HepG2 (cell line): ENCODE results near the gene HYCC2. TPM values are rescaled to one million over a fixed set of nuclear protein-coding genes. Genes with fewer than 3 reads are reported as not detected.

ENCODE experiments used
- ATAC-seq: fragments of 200-7000 bp; cut with Tn5 transposase; 3 replicates; pipeline ENCODE4 v1.9.1; 2020; ENCODE audit warnings: mild to moderate bottlenecking, moderate library complexity
- BruUV-seq: library from RNA; stranded (reverse); fragments of 400-500 nt; replicated peaks from 2 replicates; lab custom pipeline; 2021; lab: Mats Ljungman, UMichigan
- CTCF ChIA-PET: fragments of 300-600 bp; formaldehyde crosslinking; extraction: SDS; loops from one replicate; lab custom pipeline; 2021; ENCODE audit warnings: low total read pairs, inconsistent platforms, low intra/inter-chr PET ratio; lab: Yijun Ruan, JAX
- POLR2A ChIA-PET: fragments of 350-600 bp; sonication (Branson Sonifier 250); formaldehyde crosslinking; loops from one replicate; lab custom pipeline; 2020; ENCODE audit warnings: antibody characterized with exemption, inconsistent platforms; lab: Yijun Ruan, JAX
- DNase-seq: peaks from one replicate; pipeline ENCODE4 v3.0.0-alpha.2; 2015; ENCODE audit warnings: low spot score
- FAIRE-seq: peaks from 3 replicates; lab custom pipeline; 2011; peaks lifted over from hg19 to GRCh38; lab: Jason Lieb, UNC
- H2AFZ ChIP-seq: one replicate; pipeline ENCODE4 v1.6.1; 2011; ENCODE audit warnings: low read length, inconsistent platforms
- H3K27ac ChIP-seq: fragments of 300-600 bp; 3 replicates; pipeline ENCODE4 v1.8.0; 2011; ENCODE audit warnings: mixed run types, mild to moderate bottlenecking, mixed read lengths, low read length, inconsistent platforms; ENCODE audit not compliant: insufficient read depth; ENCODE audit errors: extremely low read length
- H3K27me3 ChIP-seq, 2 experiments: fragments of 200-600 bp in 1 of 2; 2 replicates in 1 of 2; 3 replicates in 1 of 2; pipeline versions ENCODE4 v1.6.0 to v1.8.0; 2011; ENCODE audit warnings: low read length in 2 of 2, mild to moderate bottlenecking in 2 of 2, moderate library complexity in 2 of 2, inconsistent platforms in 1 of 2; ENCODE audit not compliant: insufficient read depth in 2 of 2, control insufficient read depth in 1 of 2
- H3K36me3 ChIP-seq, 2 experiments: fragments of 200-600 bp in 1 of 2; replicated peaks in 1 of 2; 2 replicates in 1 of 2; 3 replicates in 1 of 2; pipeline versions ENCODE4 v1.5.1 to v1.8.0; 2011; ENCODE audit warnings: low read length in 2 of 2, inconsistent platforms in 1 of 2; ENCODE audit not compliant: insufficient read depth in 2 of 2, control insufficient read depth in 1 of 2
- H3K4me1 ChIP-seq: 2 replicates; pipeline ENCODE4 v1.5.1; 2012; ENCODE audit warnings: low read length, inconsistent platforms; ENCODE audit not compliant: insufficient read depth
- H3K4me2 ChIP-seq: 2 replicates; pipeline ENCODE4 v1.6.0; 2011; ENCODE audit warnings: low read depth, low read length, inconsistent platforms
- H3K4me3 ChIP-seq, 3 experiments: fragments of 200-600 bp in 1 of 3; sonication (generic), shearing (Covaris generic) in 1 of 3; replicated peaks in 1 of 3; 2 replicates each; pipeline ENCODE4 v1.5.1; 2011 to 2016; ENCODE audit warnings: low read length in 3 of 3, inconsistent platforms in 2 of 3, low read depth in 2 of 3, mild to moderate bottlenecking in 2 of 3, control low read depth in 1 of 3, mixed read lengths in 1 of 3; ENCODE audit not compliant: insufficient read depth in 1 of 3
- H3K79me2 ChIP-seq: one replicate; pipeline ENCODE4 v1.6.1; 2011; ENCODE audit warnings: low read length, inconsistent platforms; ENCODE audit not compliant: insufficient read depth
- H3K9ac ChIP-seq: 2 replicates; pipeline ENCODE4 v1.6.0; 2011; ENCODE audit warnings: mild to moderate bottlenecking, low read depth, low read length, inconsistent platforms; ENCODE audit not compliant: insufficient read depth
- H3K9me3 ChIP-seq: 2 replicates; pipeline ENCODE4 v1.5.1; 2012; ENCODE audit warnings: mild to moderate bottlenecking, low read length
- H4K20me1 ChIP-seq: 2 replicates; pipeline ENCODE4 v1.6.0; 2011; ENCODE audit warnings: inconsistent platforms, mild to moderate bottlenecking, low read length, moderate library complexity; ENCODE audit not compliant: insufficient read depth
- KDM5B ChIP-seq: sonication (generic); formaldehyde crosslinking; IDR thresholded peaks from 2 replicates; pipeline ENCODE4 v1.4.0; 2020; ENCODE audit warnings: missing genetic modification reagents, mild to moderate bottlenecking, borderline replicate concordance
- MAZ ChIP-seq, 2 experiments: sonication (generic) in 1 of 2; formaldehyde crosslinking in 1 of 2; IDR thresholded peaks; 2 replicates each; pipeline versions ENCODE4 v1.5.0 to v1.6.1; 2012 to 2020; ENCODE audit warnings: low read depth in 2 of 2, mild to moderate bottlenecking in 2 of 2, borderline replicate concordance in 1 of 2, improper control_type of control experiment in 1 of 2, low read length in 1 of 2, missing genetic modification reagents in 1 of 2, moderate library complexity in 1 of 2
- NONO ChIP-seq, 2 experiments: fragments of 450-650 bp in 1 of 2; sonication (generic) in 1 of 2; formaldehyde crosslinking in 1 of 2; IDR thresholded peaks in 1 of 2; conservative IDR thresholded peaks in 1 of 2; 2 replicates each; pipeline versions ENCODE4 v1.6.1 to v1.8.0; 2017 to 2022; ENCODE audit warnings: mild to moderate bottlenecking in 1 of 2, missing genetic modification reagents in 1 of 2, moderate library complexity in 1 of 2
- ONECUT2 ChIP-seq: sonication (generic); formaldehyde crosslinking; IDR thresholded peaks from 2 replicates; pipeline ENCODE4 v1.4.0; 2020; ENCODE audit warnings: missing genetic modification reagents
- POLR2G ChIP-seq: fragments of 200-400 bp; formaldehyde crosslinking; IDR thresholded peaks from 2 replicates; pipeline ENCODE4 v1.6.1; 2018; ENCODE audit warnings: mild to moderate bottlenecking, low read depth, low read length, moderate library complexity
- SP2 ChIP-seq: sonication (generic); formaldehyde crosslinking; IDR thresholded peaks from 2 replicates; pipeline ENCODE4 v1.5.1; 2020; ENCODE audit warnings: mild to moderate bottlenecking, missing genetic modification reagents
- TEAD3 ChIP-seq: optimal IDR thresholded peaks from 2 replicates; pipeline ENCODE3; 2016; ENCODE audit warnings: borderline replicate concordance
- ZBTB25 ChIP-seq: IDR thresholded peaks from 2 replicates; pipeline ENCODE4 v1.6.1; 2018; ENCODE audit warnings: missing genetic modification reagents
- ZFP62 ChIP-seq: sonication (generic); formaldehyde crosslinking; IDR thresholded peaks from 2 replicates; pipeline ENCODE4 v1.4.0; 2020; ENCODE audit warnings: missing genetic modification reagents
- ZMAT3 ChIP-seq: sonication (generic); formaldehyde crosslinking; conservative IDR thresholded peaks from 2 replicates; pipeline ENCODE4 v1.7.0; 2021; ENCODE audit warnings: missing genetic modification reagents
- ZMYM2 ChIP-seq: sonication (generic); formaldehyde crosslinking; IDR thresholded peaks from 2 replicates; pipeline ENCODE4 v1.8.0; 2022; ENCODE audit warnings: mild to moderate bottlenecking, missing genetic modification reagents
- ZNF317 ChIP-seq: sonication (generic); formaldehyde crosslinking; IDR thresholded peaks from 2 replicates; pipeline ENCODE4 v1.5.0; 2020; ENCODE audit warnings: mild to moderate bottlenecking, missing genetic modification reagents
- ZSCAN21 ChIP-seq: sonication (generic); formaldehyde crosslinking; IDR thresholded peaks from 2 replicates; pipeline ENCODE4 v1.8.0; 2022; ENCODE audit warnings: mild to moderate bottlenecking, missing genetic modification reagents, moderate library complexity, borderline replicate concordance
- WGBS: methylation state at CpG from one replicate; pipeline ENCODE4 v1.1.6; 2017; ENCODE audit warnings: low lambda C conversion rate; 5-methylcytosine and 5-hydroxymethylcytosine counted together
- in situ Hi-C: cut with HindIII; loops from 2 replicates; pipeline ENCODE4 v1.10.0; 2017; ENCODE audit warnings: low pct_unique_long_range_greater_than_20kb; ENCODE audit not compliant: extremely low pct_ligation_motif_present
- intact Hi-C: fragments of 100-400 bp; cut with micrococcal nuclease; formaldehyde crosslinking; loops from one replicate; pipeline ENCODE4 v1.10.0; 2022; ENCODE audit not compliant: unreplicated experiment
- polyA plus RNA-seq, 8 experiments: library from polyadenylated mRNA; depleted of rRNA in 3 of 8; stranded (reverse) in 7 of 8; unstranded in 1 of 8; fragments of >200 nt; fragmentation: Illumina TruSeq in 4 of 8; extraction: Trizol in 4 of 8; gene quantifications; 2 replicates each; pipeline versions ENCODE4 v1.2.1 to v1.2.3, GENCODE V29; 2011 to 2016; ENCODE audit warnings: low read depth in 4 of 8, missing spikeins in 1 of 8, mixed read lengths in 1 of 8; ENCODE audit not compliant: insufficient read depth in 1 of 8
- total RNA-seq, 5 experiments: library from RNA; depleted of rRNA; stranded (reverse); fragments of >200 nt; fragmentation: Illumina TruSeq; extraction: Trizol; gene quantifications; 2 replicates each; pipeline ENCODE4 v1.2.3, GENCODE V29; 2016; ENCODE audit warnings: low read depth in 1 of 5
- TF ChIP-seq, protein P1 (sequence below): sonication (generic); formaldehyde crosslinking; IDR thresholded peaks from 2 replicates; pipeline ENCODE4 v1.5.1; 2020; ENCODE audit warnings: mild to moderate bottlenecking, missing genetic modification reagents, borderline replicate concordance

The HYCC2 gene
- total and polyA plus RNA-seq, 2 of the 13 experiments (the other 11 are each of a cell fraction or from before 2014, with no cell fraction given): 4.7 to 13.9 TPM

GRCh38 chr2:201114846-201115245 is 43.4 kb upstream of the HYCC2 start (continued):
- TF ChIP-seq, protein P1, sequence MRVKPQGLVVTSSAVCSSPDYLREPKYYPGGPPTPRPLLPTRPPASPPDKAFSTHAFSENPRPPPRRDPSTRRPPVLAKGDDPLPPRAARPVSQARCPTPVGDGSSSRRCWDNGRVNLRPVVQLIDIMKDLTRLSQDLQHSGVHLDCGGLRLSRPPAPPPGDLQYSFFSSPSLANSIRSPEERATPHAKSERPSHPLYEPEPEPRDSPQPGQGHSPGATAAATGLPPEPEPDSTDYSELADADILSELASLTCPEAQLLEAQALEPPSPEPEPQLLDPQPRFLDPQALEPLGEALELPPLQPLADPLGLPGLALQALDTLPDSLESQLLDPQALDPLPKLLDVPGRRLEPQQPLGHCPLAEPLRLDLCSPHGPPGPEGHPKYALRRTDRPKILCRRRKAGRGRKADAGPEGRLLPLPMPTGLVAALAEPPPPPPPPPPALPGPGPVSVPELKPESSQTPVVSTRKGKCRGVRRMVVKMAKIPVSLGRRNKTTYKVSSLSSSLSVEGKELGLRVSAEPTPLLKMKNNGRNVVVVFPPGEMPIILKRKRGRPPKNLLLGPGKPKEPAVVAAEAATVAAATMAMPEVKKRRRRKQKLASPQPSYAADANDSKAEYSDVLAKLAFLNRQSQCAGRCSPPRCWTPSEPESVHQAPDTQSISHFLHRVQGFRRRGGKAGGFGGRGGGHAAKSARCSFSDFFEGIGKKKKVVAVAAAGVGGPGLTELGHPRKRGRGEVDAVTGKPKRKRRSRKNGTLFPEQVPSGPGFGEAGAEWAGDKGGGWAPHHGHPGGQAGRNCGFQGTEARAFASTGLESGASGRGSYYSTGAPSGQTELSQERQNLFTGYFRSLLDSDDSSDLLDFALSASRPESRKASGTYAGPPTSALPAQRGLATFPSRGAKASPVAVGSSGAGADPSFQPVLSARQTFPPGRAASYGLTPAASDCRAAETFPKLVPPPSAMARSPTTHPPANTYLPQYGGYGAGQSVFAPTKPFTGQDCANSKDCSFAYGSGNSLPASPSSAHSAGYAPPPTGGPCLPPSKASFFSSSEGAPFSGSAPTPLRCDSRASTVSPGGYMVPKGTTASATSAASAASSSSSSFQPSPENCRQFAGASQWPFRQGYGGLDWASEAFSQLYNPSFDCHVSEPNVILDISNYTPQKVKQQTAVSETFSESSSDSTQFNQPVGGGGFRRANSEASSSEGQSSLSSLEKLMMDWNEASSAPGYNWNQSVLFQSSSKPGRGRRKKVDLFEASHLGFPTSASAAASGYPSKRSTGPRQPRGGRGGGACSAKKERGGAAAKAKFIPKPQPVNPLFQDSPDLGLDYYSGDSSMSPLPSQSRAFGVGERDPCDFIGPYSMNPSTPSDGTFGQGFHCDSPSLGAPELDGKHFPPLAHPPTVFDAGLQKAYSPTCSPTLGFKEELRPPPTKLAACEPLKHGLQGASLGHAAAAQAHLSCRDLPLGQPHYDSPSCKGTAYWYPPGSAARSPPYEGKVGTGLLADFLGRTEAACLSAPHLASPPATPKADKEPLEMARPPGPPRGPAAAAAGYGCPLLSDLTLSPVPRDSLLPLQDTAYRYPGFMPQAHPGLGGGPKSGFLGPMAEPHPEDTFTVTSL (CRISPR knock-in tag): no peak
- TF ChIP-seq ZSCAN21 (CRISPR knock-in tag) (no peak), NONO (IDR thresholded peaks at IDR 0.05) (no peak), NONO (CRISPR knock-in tag; conservative IDR thresholded peaks at IDR 0.05) (0 out of 2 replicates have a peak, but pooled peaks have one; percentile 12), TEAD3 (CRISPR knock-in tag) (peak; percentile 41), ZMAT3 (peak; percentile 40; the same call in 1 of the 2 replicates), POLR2G (no peak), SP2 (CRISPR knock-in tag) (no peak)

- Histone ChIP-seq H3K79me2 (peaks cover 25% of the 10 kb centered on the region), H2AFZ (no peak overlapping the region), H4K20me1 (peaks cover 5% of the 10 kb centered on the region), H3K9ac (peak overlapping the region; percentile 94), H3K4me3 (peak overlapping the region; percentile 34 to 90 (median 35); a peak in 4 of 6 replicates), H3K36me3 (no peaks in the 10 kb centered on the region), H3K4me1 (peaks cover 53% of the 10 kb centered on the region), H3K9me3 (no peaks in the 10 kb centered on the region), H3K4me2 (peak overlapping the region; percentile 97), H3K27me3 (no peaks in the 10 kb centered on the region; a peak in 2 of 5 replicates), H3K27ac (peak overlapping the region; percentile 91)
- in situ Hi-C loops: no loop called here
- intact Hi-C loops: no loop called here
- CTCF ChIA-PET: no interaction called here
- BruUV-seq: no TSS peak
- DNase-seq (no peak), FAIRE-seq (peak; percentile 32), ATAC-seq (no peak)
- POLR2A ChIA-PET: interaction anchor here (1.2 to 5.8 kb wide), 3 partner anchors 35 to 250 kb away, joined by 5 to 75 read pairs (median 12); partner anchors contain the start of genes CLK1 and ORC2
- 49% methylated on average over 4 of the region's 4 CpGs for WGBS
- TF ChIP-seq ZFP62 (CRISPR knock-in tag): no peak
- no peak for TF ChIP-seq ONECUT2 (CRISPR knock-in tag)
- no peak for TF ChIP-seq ZBTB25 (CRISPR knock-in tag)
- TF ChIP-seq ZMYM2: peak; percentile 81
- TF ChIP-seq ZNF317 (CRISPR knock-in tag): no peak
- no peak for TF ChIP-seq MAZ (IDR thresholded peaks at IDR 0.05; ENCODE audit: borderline replicate concordance, low read depth, low read length)
- no peak for TF ChIP-seq MAZ (CRISPR knock-in tag; IDR thresholded peaks at IDR 0.05; ENCODE audit: low read depth)
- no peak for TF ChIP-seq KDM5B (CRISPR knock-in tag)
Observed at GRCh38 chr2:201114350-201114749, 42.9 kb upstream of the HYCC2 start.
